Hepatocyte (in vitro differentiated cells): ENCODE measurements around the gene PRKCA. TPM values are rescaled to one million over a fixed set of nuclear protein-coding genes. Genes with fewer than 3 reads are reported as not detected.

Experiments
- DNase-seq: peaks from one replicate; pipeline ENCODE4 v3.0.0-alpha.2; 2016; ENCODE audit warnings: low spot score
- H2AFZ ChIP-seq: fragments of 200-600 bp; sonication (generic); 2 replicates; pipeline ENCODE4 v1.6.0; 2016; ENCODE audit warnings: antibody characterized with exemption, mild to moderate bottlenecking
- H3K27ac ChIP-seq: fragments of 200-600 bp; sonication (generic); 2 replicates; pipeline ENCODE4 v1.5.1; 2016; ENCODE audit warnings: mild to moderate bottlenecking
- H3K27me3 ChIP-seq: fragments of 200-600 bp; sonication (generic); 2 replicates; pipeline ENCODE4 v1.6.1; 2016
- H3K36me3 ChIP-seq: fragments of 200-600 bp; sonication (generic); replicated peaks from 2 replicates; pipeline ENCODE4 v1.5.1; 2016; ENCODE audit warnings: low read depth; ENCODE audit not compliant: insufficient read depth
- H3K4me1 ChIP-seq: fragments of 200-600 bp; sonication (generic); 2 replicates; pipeline ENCODE4 v1.5.1; 2016; ENCODE audit warnings: mild to moderate bottlenecking, moderate library complexity; ENCODE audit not compliant: insufficient read depth
- H3K4me2 ChIP-seq: fragments of 200-600 bp; sonication (generic); 2 replicates; pipeline ENCODE4 v1.6.0; 2016
- H3K4me3 ChIP-seq: fragments of 200-600 bp; sonication (generic); 2 replicates; pipeline ENCODE4 v1.5.1; 2016; ENCODE audit warnings: mild to moderate bottlenecking
- H3K79me2 ChIP-seq: fragments of 200-600 bp; sonication (generic); 2 replicates; pipeline ENCODE4 v1.6.0; 2017; ENCODE audit warnings: mild to moderate bottlenecking
- H3K9me2 ChIP-seq: fragments of 200-600 bp; sonication (generic); replicated peaks from 2 replicates; pipeline ENCODE4 v1.6.0; 2017; ENCODE audit warnings: mild to moderate bottlenecking; ENCODE audit not compliant: insufficient read depth
- H3K9me3 ChIP-seq: fragments of 200-600 bp; sonication (generic); 2 replicates; pipeline ENCODE4 v1.5.1; 2016; ENCODE audit warnings: low read depth, mild to moderate bottlenecking
- H4K20me1 ChIP-seq: fragments of 200-600 bp; sonication (generic); 2 replicates; pipeline ENCODE4 v1.6.0; 2016; ENCODE audit warnings: mild to moderate bottlenecking; ENCODE audit not compliant: insufficient read depth, poor library complexity, severe bottlenecking
- CTCF ChIP-seq: fragments of 200-600 bp; sonication (generic); IDR thresholded peaks from 2 replicates; pipeline ENCODE4 v1.5.1; 2016; ENCODE audit warnings: antibody characterized with exemption, mild to moderate bottlenecking; ENCODE audit not compliant: poor library complexity
- EZH2 ChIP-seq: fragments of 200-600 bp; sonication (generic); IDR thresholded peaks from 2 replicates; pipeline ENCODE4 v1.6.1; 2016; ENCODE audit warnings: antibody characterized with exemption, mild to moderate bottlenecking, borderline replicate concordance
- EZH2phosphoT487 ChIP-seq: fragments of 200-600 bp; sonication (generic); IDR thresholded peaks from one replicate; pipeline ENCODE4 v1.6.1; 2018; ENCODE audit warnings: antibody characterized with exemption, mild to moderate bottlenecking, low read depth, moderate library complexity; ENCODE audit not compliant: unreplicated experiment, severe bottlenecking
- WGBS: methylation state at CpG from one replicate; pipeline ENCODE4 v1.1.6; 2016; ENCODE audit warnings: low lambda C conversion rate; ENCODE audit errors: missing lambda C conversion rate; 5-methylcytosine and 5-hydroxymethylcytosine counted together
- polyA plus RNA-seq: library from polyadenylated mRNA; unstranded; fragments of >200 nt; fragmentation: Nextera tagmentation; extraction: Ambion mirVana; gene quantifications from 2 replicates; pipeline ENCODE4 v1.2.1, GENCODE V29; 2016
- total RNA-seq: library from RNA; depleted of rRNA; stranded (reverse); fragments of >200 nt; gene quantifications from 2 replicates; pipeline ENCODE4 v1.2.3, GENCODE V29; 2014

PRKCA gene
- total and polyA plus RNA-seq, 2 experiments from 2014 or later: 5.9 to 18.5 TPM

- H3K27me3 ChIP-seq: no peaks in the 10 kb centered on the region
- H3K4me3 ChIP-seq: no peak overlapping the region
- no peak overlapping the region for H2AFZ ChIP-seq
- peaks cover 8% of the 10 kb centered on the region for H3K4me1 ChIP-seq
- no peaks in the 10 kb centered on the region for H3K9me3 ChIP-seq
- peak overlapping the region; percentile 45 for H3K27ac ChIP-seq
- TF ChIP-seq EZH2: no peak
- no peak for DNase-seq
- no peaks in the 10 kb centered on the region for H4K20me1 ChIP-seq
- H3K36me3 ChIP-seq: no peaks in the 10 kb centered on the region
- no peaks in the 10 kb centered on the region for H3K79me2 ChIP-seq
- WGBS: 90% methylated on average over 3 of the region's 3 CpGs
- H3K9me2 ChIP-seq: no peaks in the 10 kb centered on the region
- H3K4me2 ChIP-seq: no peak overlapping the region
Measured at GRCh38 chr17:66276328-66276937, 26.0 kb upstream of the PRKCA start.

- Histone ChIP-seq H2AFZ (no peak overlapping the region), H3K4me3 (no peak overlapping the region), H3K9me2 (no peaks in the 10 kb centered on the region), H3K27ac (no peak overlapping the region), H3K36me3 (no peaks in the 10 kb centered on the region), H3K4me1 (peaks cover 8% of the 10 kb centered on the region), H3K4me2 (no peak overlapping the region), H3K79me2 (no peaks in the 10 kb centered on the region), H4K20me1 (no peaks in the 10 kb centered on the region), H3K9me3 (no peaks in the 10 kb centered on the region), H3K27me3 (no peaks in the 10 kb centered on the region)
- no peak for DNase-seq
- 81% methylated on average over 2 of the region's 2 CpGs for WGBS
- TF ChIP-seq EZH2phosphoT487 (no peak), EZH2 (no peak), CTCF (no peak)
Measured at GRCh38 chr17:66277191-66277590, 25.2 kb upstream of the PRKCA start.

- Histone ChIP-seq H2AFZ (no peak overlapping the region), H3K4me1 (no peaks in the 10 kb centered on the region), H3K27ac (no peak overlapping the region), H3K9me3 (no peaks in the 10 kb centered on the region), H3K4me2 (no peak overlapping the region), H3K27me3 (no peaks in the 10 kb centered on the region), H4K20me1 (no peaks in the 10 kb centered on the region), H3K9me2 (no peaks in the 10 kb centered on the region), H3K36me3 (no peaks in the 10 kb centered on the region), H3K79me2 (no peaks in the 10 kb centered on the region), H3K4me3 (no peak overlapping the region)
- TF ChIP-seq CTCF: no peak
- TF ChIP-seq EZH2phosphoT487: no peak
- TF ChIP-seq EZH2: no peak
- WGBS: 84% methylated on average over 7 of the region's 7 CpGs
- DNase-seq: no peak
Measured at GRCh38 chr17:66281661-66282369, 20.6 kb upstream of the PRKCA start.

GRCh38 chr17:66283296-66283934 lies 19.0 kb upstream of the PRKCA start:
- H3K9me3 ChIP-seq: no peaks in the 10 kb centered on the region
- no peak overlapping the region for H3K4me3 ChIP-seq
- H3K79me2 ChIP-seq: no peaks in the 10 kb centered on the region
- no peaks in the 10 kb centered on the region for H3K36me3 ChIP-seq
- no peak for DNase-seq
- H2AFZ ChIP-seq: no peak overlapping the region
- TF ChIP-seq EZH2phosphoT487 (no peak), EZH2 (no peak), CTCF (no peak)
- H4K20me1 ChIP-seq: no peaks in the 10 kb centered on the region
- no peaks in the 10 kb centered on the region for H3K9me2 ChIP-seq
- H3K27ac ChIP-seq: no peak overlapping the region
- WGBS: 81% methylated on average over 6 of the region's 6 CpGs
- H3K4me2 ChIP-seq: no peak overlapping the region
- H3K27me3 ChIP-seq: no peaks in the 10 kb centered on the region
- H3K4me1 ChIP-seq: no peaks in the 10 kb centered on the region
